NCI-H226 (cell line): Measurements from ENCODE around the gene PEX26.
"Not testable (repeated sequence)": the region's sequence is repeated elsewhere in the genome, so short reads cannot be mapped to it uniquely, and the experiment has no call there.

ENCODE experiments used
- DNase-seq: peaks from one replicate; pipeline ENCODE4 v3.0.0-alpha.2; 2015

The PEX26 gene

DNA sequence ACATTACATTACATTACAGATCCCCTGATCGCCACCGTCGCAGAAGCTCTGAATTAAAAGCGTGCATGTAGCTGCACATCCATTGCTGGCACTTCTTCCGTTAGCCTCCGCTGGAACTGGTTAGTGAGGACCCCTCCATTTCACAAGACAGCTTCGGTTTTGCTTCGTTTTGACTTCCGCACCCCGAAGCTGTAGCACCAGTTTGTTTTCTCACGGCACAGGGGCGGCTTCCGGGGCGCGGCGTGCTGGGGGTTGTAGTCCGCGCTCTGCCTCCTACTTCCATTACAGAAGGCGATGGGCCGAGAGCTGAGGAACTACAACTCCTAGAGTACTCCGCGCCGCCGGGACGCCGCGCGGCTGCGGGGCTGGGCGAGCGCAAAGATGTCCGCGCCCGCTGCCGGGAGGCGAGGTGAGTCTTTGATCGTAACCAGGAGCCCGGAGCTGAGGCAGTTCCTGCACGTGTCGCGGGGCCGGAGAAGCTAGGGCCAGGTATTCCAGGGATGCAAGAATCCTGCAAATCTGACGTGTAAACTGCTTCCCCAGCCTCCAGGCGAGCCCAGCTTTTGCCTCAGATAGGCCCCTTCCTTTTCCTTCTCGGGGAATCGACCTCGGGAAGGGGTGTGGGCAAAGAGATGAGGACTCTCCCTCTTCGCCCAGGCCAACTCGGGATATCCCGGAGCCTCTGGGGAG is at the start of gene PEX26:
Gene PEX26 (plus strand): TSS at position 352 of the 690 bp plus-strand sequence. CDS start 387 bp downstream, outside the sequence.
- peak; percentile 79 for DNase-seq

GRCh38 chr22:18028817-18029527 is 48.8 kb upstream of the PEX26 start:
- DNase-seq: no peak

GRCh38 chr22:18029686-18030267 is 48.0 kb upstream of the PEX26 start:
- no peak for DNase-seq

DNA sequence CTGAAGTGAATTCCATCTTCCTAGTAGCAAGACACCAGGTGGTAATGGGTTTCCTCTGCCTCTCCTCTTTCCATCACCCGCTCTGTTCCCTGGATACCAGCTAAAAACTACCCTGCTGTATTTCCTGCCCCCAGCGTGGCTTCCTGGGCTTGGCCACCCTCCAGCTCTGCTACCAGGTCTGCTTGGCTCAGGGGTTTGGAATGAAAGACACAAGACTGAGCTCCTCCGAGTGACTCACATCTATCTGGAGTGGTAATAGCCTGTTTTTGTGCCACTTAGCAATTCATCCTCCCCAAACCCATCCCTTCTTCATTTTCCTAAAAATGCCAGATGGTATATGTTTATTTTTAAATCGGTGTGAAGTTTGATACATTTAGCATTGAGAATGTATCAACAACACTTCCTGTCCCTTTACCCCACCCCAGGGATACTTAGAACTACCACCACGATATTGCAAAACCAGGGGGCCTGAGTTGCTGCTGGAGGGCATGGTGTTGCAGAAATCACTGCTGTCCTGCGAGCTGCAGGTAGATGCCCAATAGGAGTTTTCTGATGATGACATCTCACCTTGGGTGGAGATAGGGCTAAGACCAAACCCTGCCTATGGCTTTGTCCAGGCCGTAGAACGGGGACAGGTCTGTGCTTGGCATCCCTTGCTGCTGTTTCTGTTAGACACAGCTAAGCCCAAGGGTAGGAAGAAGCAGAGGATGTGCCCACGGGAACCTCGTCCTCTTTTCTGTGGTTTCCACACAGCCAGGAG is 45.9 kb upstream of the PEX26 start:
- DNase-seq: peak; percentile 87

DNA sequence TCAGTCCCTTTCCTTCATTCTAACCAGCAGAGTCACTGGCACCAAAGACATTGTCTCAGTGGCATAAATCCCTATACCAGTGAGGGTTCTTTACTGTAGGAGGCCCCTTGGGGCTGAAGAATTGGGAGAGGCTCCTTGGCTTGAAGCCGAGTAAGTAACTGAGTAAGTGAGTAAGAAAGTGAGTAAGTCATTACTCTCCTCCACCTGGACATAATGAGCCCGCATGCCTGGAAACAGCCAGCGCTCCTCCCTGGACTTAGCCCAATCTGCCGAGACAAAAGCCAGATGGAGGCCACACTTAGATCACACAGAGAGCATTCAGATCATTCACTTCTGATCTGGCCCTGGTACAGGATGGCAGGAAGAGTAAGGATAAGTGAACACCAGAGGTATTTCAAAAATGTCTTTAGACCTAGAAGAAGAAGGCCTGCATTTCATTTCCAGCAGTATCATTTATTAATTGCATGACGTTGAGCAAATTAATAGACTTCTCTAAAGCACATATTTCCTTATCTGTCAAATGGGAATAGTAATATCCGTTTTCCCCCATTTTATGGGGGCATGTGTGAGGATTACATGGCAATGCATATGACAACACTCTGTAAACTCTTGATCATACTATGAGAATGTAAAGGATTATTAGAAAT is 45.2 kb upstream of the PEX26 start:
- DNase-seq: peak; percentile 72

- DNase-seq: no peak
These were observed 44.4 kb upstream of the PEX26 start for GRCh38 chr22:18033204-18033998.

DNA sequence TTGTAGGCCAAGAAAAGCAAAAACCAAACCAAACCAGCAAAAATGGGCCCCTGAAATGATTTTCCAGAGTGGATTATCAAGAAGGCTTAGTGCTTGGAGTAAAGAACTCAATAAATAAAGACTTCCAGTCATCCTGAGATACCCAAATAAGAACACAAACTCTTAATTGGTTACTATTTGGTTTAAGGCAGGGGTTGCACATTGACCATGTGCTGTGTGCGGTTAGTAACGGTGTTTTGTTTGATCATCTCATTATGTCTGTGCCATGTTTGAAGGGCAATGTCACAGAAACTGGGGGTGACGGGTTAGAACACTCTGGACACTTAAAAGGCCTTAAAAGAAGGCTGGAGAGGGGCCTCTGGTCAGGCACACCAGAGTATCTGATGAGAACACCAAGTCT is 43.7 kb upstream of the PEX26 start:
- no peak for DNase-seq

- peak; percentile 45 for DNase-seq
These were observed 42.0 kb upstream of the PEX26 start for GRCh38 chr22:18035751-18036150.

DNA sequence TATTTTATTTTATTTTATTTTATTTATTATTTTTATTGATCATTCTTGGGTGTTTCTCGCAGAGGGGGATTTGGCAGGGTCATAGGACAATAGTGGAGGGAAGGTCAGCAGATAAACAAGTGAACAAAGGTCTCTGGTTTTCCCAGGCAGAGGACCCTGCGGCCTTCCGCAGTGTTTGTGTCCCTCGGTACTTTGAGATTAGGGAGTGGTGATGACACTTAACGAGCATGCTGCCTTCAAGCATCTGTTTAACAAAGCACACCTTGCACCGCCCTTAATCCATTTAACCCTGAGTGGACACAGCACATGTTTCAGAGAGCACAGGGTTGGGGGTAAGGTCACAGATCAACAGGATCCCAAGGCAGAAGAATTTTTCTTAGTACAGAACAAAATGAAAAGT is 36.9 kb upstream of the PEX26 start:
- DNase-seq: not testable (repeated sequence)

DNA sequence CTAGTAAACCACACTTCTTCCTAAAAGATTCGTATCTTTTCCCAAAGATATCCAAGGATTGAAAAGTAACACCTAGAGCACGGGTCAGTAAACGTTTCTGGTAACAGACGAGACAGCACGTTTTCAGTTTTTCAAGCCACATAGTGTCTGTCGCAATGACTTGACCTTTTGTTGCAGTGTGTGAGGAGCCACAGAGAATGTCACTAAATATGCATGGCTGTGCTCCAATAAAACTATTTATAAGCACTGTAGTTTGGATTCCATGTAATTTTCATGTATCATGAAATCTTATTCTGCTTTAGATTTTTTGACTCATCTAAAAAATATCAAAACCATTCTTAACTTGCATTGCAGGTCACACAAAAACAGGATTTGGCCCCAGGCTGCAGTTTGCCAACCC is 35.1 kb upstream of the PEX26 start:
- no peak for DNase-seq

DNA sequence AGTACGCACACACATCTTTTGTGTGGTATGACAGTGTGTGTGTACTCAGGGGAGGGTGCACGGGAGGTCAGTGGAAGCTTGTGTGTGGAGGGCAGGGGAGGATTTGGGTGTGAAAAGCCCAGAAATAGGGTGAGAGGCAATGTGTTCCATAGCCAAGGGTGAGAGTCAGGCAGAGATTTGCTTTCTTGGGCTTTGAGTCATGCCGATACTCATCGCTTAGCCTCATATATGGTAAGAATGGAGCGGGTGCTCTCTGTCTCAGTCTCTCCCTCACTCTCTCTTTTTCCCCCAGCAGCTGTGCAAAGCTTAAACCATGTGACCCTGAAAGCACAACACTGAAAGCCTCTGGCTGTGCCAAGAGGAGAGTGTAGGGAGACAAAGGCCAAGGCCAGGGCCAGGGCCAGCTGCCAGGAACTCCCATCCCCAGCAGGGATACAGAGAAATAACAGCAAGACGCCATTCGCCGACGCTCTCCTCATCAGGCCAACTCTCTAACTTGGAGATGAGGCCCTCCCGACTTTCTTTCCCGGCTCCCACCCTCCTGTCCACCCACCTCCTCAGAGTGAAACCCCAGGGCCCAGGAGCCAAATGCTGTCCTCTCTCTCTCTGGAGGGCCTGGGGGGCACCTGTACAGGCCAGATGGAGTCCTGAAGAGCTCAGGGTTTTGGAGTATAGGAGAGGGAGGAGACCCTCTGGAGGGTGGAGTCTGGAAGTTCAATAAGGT is 33.1 kb upstream of the PEX26 start:
- no peak for DNase-seq

GRCh38 chr22:18045794-18046193 is 32.0 kb upstream of the PEX26 start:
- DNase-seq: no peak

GRCh38 chr22:18048041-18048440 is 29.7 kb upstream of the PEX26 start:
- DNase-seq: no peak

DNA sequence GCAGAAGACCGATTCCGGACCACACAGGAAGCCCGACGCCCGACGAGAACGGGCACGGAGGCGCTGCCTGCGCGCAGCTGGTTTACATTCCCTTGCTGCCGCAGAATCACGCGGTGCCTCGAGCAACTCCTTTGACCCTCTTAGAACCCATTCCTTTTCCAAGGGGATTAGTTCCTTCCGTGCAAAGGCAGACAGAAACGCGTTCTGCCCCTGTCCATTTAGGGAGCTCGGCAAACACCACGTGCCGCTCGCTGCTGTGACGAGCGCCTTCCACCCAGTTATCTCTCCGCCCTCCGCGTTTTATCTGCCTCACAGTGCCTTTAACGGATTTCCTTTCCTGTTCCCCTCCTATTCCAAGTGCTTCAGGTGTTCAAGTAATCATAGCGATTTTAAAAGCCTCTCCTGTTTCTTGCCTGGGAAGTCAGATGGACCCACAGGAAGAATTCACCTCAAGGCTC is 29.3 kb upstream of the PEX26 start:
- no peak for DNase-seq

DNA sequence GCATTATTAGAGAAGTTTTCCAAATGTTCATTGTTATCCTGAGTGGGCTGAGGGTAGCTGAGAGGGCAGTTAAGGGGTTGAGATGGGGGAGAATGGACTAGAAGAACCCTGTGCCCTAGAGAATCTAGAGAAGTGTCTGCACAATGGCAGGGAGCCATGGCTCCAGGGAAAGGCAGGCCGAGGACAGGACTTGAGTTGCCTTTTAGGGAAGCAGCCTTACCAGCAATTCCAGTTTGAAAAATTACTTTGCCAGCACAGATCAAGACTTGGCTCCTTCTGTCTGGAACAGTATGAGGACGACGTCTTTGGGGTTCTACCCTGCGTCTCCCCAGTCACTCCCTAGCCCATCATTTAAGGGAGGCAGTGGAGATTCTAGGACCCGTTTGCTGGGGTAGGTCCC is 27.7 kb upstream of the PEX26 start:
- no peak for DNase-seq

DNA sequence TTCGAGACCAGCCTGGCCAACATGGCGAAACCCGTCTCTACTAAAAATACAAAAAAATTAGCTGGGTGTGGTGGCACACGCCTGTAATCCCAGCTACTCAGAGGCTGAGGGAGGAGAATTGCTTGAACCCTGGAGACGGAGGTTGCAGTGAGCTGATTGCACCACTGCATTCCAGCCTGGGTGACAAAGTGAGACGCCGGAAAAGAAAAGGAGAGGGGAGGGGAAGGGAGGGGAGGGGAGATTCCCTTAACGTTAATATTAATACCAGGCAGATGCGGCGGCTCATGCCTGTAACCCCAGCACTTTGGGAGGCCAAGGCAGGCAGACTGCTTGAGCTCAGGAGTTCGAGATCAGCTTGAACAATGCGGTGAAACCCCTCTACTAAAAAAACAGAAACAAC is 26.7 kb upstream of the PEX26 start:
- not testable (repeated sequence) for DNase-seq

DNA sequence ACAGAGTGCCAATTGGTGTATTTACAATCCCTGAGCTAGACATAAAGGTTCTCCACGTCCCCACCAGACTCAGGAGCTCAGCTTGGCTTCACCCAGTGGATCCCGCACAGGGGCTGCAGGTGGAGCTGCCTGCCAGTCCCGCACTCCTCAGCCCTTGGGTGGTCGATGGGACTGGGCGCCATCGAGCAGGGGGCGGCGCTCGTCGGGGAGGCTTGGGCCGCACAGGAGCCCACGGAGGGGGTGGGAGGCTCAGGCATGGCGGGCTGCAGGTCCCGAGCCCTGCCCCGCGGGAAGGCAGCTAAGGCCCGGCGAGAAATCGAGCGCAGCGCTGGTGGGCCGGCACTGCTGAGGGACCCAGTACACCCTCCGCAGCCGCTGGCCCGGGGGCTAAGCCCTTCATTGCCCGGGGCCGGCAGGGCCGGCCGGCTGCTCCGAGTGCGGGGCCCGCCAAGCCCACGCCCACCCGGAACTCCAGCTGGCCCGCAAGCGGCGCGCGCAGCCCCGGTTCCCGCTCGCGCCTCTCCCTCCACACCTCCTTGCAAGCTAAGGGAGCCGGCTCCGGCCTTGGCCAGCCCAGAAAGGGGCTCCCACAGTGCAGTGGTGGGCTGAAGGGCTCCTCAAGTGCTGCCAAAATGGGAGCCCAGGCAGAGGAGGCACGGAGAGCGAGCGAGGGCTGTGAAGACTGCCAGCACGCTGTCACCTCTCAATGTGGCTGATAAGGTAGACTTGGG is 24.4 kb upstream of the PEX26 start:
- not testable (repeated sequence) for DNase-seq

- DNase-seq: no peak
These were observed 22.1 kb upstream of the PEX26 start for GRCh38 chr22:18055619-18056160.

GRCh38 chr22:18056161-18056666 is 21.6 kb upstream of the PEX26 start:
- DNase-seq: no peak
